HG02588 (cell line): Measurements from ENCODE around the gene PLD4.
"Not testable (repeated sequence)": the region's sequence is repeated elsewhere in the genome, so short reads cannot be mapped to it uniquely, and the experiment has no call there.

Experiments used
- ATAC-seq: cut with Tn5 transposase; IDR thresholded peaks from one replicate; pipeline ENCODE4 v1.9.1; 2021; ENCODE audit warnings: mild to moderate bottlenecking, moderate library complexity; ENCODE audit not compliant: unreplicated experiment

Gene PLD4, protein sequence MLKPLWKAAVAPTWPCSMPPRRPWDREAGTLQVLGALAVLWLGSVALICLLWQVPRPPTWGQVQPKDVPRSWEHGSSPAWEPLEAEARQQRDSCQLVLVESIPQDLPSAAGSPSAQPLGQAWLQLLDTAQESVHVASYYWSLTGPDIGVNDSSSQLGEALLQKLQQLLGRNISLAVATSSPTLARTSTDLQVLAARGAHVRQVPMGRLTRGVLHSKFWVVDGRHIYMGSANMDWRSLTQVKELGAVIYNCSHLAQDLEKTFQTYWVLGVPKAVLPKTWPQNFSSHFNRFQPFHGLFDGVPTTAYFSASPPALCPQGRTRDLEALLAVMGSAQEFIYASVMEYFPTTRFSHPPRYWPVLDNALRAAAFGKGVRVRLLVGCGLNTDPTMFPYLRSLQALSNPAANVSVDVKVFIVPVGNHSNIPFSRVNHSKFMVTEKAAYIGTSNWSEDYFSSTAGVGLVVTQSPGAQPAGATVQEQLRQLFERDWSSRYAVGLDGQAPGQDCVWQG

DNA sequence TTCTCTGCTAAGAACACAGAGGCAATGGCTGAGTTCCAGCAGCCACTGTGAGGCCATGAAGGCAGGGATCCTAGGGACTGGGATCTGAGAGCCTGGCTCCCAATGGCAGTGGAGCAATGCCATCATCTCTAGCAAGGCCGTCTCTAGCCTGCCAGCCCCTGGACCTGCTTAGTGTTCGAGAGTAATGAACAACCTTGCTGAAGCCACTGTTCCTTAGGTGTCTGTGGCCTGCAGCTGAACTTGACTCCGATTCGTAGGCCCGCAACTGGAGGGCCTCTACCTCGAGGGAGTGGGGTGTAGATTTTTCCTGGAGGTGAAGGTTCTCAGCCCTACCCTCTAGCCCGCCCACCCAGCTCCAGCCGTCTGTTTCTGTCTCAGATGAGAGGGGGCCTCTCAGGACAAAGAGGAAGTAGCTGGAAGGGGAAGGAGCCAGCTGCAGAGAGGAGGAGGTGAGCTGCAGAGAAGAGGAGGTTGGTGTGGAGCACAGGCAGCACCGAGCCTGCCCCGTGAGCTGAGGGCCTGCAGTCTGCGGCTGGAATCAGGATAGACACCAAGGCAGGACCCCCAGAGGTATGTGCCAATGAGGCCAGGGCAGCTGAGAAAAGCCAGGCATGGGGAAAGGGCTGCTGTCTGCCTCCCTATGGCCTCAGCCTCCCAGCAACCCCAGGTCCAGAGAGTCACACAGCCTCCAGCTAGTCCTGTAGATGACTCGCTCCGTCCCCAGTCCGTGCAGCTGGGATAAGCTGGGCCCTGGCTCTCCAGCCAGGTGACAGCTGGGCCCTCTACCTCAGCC, at the start of gene PLD4:
Gene PLD4, plus strand, starts transcription at position 459 of the 793 bp plus-strand sequence. CDS start 2,262 bp downstream, outside the sequence.
- no peak for ATAC-seq

DNA sequence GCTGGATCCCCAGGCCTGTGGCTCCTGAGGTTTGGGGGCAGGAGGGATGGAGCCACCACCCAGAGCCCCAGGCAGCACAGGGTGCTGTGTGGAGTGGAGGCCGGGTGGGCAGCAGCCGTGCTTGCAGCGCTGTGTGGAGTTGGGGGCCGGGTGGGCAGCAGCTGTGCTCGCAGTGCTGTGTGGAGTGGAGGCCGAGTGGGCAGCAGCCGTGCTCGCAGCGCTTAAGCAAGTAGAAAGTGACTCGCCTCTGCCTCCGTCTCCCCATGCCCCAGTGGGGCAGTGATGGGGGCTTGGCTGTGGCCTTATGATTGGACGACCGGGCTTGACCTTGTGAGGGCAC, 49.3 kb upstream of the PLD4 start:
- ATAC-seq: no peak

DNA sequence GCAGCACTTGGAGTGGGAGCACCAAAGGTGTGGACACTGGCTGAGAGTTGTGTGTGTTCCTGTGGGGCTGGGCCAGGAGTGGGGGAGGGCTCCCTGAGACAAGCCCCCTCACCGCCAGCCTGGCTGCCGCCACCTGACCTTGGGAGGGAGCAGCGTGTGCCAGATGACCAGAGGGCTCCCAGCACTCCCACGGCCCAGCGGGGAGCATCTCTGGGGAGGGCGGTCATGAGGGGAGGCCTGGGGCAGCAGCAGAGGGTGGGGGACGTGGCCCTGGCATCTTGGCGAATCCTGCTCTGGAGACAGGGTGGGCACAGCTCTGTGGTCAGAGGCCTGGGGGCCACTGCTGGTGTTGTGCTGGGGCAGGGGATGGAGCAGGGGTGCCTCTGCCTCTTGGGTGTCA, 48.9 kb upstream of the PLD4 start:
- no peak for ATAC-seq

DNA sequence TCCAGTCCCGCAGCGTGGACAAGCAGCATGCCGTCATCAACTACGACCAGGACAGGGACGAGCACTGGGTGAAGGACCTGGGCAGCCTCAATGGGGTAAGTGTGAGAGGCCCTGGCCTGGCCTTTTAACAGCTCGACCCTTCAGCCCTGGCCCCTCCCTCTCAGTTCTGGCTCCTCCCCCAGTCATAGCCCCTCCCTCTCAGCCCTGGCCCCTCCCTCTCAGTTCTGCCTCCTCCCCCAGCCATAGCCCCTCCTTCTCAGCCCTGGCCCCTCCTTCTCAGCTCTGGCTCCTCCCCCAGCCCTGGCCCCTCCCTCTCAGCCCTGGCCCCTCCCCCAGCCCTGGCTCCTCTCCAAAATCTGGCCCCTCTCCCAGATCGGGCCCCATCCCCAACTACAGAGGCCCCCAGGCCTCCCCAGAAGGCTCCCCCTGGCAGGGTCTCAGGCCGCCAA, 48.4 kb upstream of the PLD4 start:
- ATAC-seq: no peak

DNA sequence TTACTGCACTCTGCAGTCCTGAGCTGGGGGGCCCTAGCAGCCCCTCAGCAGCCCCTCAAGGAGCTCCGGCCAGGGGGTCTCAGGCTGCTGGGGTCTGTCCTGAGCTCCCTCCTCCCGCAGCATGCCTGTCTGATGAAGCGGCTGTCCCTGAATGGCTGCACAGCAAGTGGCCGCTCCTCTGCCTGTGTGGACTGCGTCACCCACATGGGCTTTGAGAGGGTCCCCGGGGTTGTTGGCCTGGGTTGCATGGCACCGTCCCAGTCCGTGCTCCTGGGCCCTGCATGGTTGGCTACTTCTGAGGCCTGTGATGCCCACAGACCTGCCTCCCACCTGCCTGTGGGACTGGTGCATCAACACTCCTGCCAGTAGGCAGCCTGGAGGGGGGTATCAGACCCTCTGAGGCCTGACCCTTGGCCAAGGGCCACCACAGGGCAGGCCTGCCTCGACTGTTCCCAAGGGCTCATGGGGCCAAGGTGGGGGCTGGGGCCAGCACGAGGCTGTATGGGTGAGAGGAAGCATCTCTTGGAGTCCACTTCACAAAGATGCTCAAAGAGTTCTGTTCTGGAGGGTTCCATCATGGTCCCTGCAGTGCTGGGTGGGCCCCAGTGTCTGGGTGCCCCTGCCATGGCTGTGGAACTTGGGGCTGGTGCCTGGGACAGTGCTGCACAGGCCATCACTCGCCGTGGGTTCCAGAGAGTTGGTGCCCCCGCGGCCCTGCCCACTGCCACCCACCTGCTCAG, 47.4 kb upstream of the PLD4 start:
- ATAC-seq: no peak

DNA sequence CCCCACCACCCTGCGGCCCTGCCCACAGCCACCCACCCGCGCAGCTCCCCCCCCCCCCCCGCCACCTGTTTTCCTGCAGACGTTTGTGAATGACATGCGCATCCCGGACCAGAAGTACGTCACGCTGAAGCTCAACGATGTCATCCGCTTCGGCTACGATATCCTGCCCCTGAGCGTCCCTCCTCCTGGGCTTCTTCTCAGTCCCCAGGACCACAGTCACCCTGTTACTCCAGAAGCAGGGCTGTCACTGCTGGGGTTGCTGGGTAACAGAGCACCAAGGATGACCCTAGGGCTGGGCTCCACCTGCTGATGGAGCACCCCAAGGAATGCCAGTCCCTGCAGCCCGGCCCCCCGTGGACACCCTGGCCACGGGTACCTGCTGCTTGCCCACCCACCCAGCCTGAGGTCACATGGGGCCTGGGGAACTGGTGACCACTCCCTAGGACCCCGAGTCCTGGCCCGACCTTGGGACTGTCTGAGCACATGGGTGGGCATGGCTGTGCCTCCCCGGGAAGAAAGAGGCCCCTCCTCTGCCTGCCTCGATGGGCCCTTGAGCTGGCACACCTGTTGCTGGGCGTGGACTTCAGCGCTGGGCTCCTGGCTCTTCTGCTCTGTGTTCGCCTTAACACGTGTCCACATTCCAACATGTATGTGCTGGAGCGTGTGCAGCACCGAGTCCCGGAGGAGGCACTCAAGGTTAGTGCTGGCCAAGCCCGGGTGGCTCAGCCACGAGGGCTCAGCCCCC, 46.7 kb upstream of the PLD4 start:
- ATAC-seq: no peak

DNA sequence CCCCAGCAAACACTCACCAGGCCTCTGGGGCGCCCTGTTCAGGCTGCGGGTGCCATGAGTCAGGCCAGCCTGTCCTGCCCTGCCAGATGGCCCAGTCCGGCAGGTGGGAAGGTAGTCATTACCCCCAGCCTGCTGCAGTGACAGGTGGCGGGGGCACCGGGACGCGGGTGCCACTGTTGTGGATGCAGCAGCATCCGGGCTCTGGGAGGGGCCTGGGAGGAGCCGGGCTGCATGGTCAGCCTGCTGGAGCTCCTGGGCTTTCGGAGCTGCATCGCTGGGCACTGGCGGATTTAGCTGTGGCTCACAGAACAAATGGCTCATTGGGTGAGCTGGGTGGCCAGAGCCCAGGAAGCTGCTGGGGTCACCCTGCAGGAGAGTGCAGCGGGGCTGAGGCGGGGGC, 46.1 kb upstream of the PLD4 start:
- no peak for ATAC-seq

DNA sequence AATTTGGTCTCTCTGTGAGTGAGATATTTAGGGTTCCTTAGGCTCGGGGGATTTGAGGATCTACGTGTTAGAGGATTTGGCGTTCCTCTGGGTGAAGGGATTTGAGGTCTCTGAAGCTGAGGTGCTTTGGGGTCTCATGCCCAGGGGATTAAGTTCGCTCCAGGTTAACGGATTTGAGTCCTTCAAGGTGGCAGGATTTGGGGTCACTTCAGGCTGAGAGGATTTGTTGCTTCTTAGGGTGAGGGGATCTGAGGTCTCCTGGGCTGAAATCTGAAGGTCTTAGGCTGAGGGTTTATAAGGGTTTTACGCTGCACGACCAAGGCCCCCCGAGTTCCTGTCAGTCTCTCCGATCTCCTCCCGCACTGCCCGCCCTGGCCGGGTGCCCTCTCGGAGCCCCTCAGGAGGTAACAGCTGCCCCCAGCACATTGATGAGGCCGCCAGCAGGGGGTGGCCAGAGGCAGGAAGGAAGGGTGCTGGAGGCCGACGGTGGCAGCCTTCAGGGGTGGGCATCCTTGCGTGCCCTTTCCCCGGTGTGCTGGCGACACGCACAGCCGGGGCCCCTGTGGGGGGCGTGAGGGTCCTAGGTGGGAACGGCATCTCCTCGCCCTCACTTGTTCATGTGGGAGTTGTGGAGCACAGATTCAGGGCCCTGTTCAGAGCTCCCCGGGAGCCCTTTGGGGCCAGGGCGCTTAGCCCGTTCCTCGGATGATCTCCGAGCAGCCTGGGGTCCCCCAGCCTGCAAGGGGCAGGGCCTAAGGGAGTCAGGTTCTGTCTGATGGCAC, 45.3 kb upstream of the PLD4 start:
- ATAC-seq: no peak

DNA sequence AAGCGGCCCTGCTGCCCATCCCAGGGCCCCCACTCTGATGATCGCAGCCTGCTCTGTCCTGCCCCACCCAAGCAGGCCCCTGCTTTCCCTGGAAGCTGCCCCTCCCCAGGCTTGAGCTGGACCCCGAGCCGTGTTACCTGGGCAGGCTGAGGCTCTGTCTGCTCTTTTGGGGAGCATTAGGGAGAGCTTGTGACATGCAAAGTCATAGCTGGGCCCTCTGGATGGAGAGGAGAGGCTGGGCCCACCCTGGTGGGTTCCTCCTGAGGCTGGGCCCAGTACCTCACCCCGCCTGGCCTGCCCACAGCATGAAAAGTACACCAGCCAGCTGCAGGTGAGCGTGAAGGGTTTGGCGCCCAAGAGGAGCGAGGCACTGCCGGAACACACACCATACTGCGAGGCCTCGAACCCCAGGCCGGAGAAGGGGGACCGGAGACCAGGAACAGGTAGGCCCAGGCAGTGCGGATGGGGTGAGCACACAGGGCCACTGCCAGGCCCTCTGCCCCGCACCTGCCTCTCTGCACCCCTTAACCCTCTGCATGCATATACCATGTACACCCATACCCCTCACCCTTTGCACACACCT, 44.6 kb upstream of the PLD4 start:
- ATAC-seq: no peak

DNA sequence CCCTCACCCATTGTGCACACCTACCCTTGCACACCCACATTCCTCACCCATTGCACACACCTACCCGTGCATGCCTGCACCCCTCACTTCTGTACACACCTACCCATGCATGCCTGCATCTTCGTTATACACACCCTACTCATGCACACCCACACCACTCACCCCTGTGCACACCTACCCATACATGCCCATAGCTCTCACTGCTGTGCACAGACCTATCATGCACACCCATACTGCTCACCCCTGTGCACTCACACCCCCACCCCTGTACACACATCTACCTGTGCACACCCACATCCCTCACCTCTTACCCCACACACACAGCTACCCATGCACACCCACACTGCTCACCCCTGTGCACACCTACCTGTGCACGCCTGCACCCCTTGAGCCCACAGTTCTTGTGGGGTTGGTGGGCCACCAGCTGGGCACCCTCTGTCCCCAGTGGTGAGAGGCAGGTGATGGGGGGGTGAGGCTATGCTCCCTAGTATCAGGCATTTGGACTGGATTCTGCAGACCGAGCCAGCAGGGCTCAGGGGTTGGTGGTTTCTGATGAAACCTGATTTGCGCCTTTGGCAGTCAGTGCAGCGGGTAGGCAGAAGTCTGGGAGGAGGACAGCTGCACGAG, 44.0 kb upstream of the PLD4 start:
- no peak for ATAC-seq

DNA sequence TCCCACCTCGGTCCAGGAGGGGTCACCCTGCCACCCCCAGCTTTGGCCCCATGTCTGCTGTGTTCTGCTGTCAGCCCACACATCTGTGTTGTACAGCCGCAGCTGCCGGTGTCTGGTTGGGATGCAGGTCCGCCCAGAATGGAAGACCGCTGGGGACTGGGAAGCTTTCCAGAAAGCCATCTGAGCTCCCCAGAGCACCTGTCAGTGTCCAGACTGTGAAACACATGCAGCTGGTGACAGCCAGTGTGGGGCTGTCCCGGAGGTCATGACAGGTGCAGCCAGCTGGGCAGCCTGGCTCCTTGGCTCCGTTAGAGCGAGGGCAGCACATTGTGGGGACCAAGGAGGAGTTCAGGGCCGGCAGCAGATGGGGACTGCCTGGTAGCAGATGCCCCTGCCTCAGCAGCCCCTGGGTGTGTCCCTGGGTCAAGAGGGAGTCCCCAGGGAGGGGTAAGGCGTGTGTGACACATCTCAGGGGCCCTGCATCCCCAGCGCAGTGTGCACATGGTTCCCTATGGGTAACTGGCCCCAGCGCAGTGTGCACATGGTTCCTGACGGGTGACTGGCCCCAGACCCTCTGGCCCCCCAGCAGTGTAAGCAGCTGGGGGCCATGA, 43.2 kb upstream of the PLD4 start:
- no peak for ATAC-seq

DNA sequence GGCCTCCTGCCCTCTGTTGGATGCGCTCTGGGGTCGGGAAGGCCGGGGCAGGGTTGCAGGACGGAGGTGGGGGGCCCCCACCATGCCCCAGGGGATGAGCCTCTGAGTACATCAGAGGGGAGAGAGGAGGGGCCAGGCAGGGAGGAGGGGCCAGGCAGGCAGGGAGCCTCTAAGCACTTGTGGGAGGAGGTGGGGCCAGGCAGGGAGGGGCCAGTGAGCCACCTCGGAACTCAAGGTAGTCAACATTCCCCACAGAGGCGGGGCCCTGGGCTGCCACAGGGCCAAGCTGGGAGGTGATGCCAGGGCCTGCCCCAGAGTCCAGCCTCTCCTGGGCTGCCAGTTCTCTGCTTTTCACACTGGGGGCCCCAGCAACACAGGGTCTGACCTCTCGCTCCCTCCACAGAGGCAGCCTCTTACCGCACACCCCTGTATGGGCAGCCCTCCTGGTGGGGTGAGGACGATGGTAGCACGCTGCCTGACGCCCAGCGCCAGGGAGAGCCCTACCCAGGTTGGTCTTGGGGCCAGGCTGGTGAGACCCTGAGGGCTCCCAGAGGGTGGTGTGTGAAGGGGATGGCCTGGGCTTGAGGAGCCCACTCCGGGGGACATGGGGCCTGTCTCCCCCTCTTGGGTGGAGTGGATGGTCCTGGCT, 42.2 kb upstream of the PLD4 start:
- ATAC-seq: no peak

DNA sequence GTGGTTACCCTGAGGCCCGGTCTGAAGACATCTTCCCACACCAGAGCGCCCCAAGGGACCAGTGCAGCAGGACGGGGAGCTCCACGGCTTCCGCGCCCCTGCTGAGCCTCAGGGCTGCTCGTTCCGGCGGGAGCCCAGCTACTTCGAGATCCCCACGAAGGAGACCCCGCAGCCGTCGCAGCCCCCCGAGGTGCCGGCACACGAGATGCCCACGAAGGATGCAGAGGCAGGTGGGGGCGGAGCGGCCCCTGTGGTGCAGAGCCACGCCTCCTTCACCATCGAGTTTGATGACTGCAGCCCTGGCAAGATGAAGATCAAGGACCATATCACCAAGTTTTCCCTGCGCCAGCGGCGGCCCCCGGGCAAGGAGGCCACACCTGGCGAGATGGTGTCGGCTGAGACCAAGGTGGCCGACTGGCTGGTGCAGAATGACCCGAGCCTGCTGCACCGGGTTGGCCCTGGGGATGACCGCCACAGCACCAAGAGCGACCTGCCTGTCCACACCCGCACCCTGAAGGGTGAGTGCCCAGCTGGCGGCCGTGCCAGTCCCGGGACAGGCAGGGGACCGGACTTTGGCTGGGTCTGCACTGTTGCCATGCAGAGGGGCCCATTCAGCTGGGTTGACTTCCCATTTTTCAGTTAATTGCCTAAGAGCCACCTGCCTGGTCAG, 41.6 kb upstream of the PLD4 start:
- ATAC-seq: no peak

DNA sequence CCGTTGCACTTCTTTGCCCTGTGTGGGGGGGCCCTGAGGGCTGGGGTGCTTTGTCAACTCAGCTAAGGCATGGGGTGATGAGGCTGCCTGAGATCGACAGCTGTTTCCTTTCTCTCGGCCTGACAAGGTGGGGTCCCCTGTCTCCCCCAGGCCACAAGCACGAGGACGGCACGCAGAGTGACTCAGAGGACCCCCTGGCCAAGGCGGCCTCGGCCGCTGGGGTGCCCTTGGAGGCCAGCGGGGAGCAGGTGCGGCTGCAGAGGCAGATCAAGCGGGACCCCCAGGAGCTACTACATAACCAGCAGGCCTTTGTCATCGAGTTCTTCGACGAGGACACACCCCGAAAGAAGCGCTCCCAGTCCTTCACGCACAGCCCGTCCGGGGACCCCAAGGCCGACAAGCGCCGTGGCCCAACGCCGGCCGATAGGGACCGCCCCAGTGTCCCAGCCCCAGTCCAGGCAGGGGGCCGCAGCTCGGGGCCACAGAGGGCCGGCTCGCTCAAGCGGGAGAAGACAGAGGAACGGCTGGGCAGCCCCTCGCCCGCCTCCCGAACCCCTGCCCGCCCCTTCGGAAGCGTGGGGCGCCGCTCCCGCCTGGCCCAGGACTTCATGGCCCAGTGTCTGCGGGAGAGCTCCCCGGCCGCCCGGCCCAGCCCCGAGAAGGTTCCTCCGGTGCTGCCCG, 40.9 kb upstream of the PLD4 start:
- no peak for ATAC-seq

DNA sequence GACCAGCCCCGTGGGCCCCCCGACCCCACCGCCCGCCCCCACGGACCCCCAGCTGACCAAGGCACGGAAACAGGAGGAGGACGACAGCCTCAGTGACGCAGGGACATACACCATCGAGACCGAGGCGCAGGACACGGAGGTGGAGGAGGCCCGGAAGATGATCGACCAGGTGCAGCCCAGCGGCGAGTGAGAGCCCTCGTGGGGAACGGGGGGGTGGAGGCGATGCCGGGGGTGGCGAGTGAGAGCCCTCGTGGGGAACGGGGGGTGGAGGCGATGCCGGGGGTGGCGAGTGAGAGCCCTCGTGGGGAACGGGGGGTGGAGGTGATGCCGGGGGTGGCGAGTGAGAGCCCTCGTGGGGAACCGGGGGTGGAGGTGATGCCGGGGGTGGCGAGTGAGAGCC, 40.3 kb upstream of the PLD4 start:
- ATAC-seq: not testable (repeated sequence)

DNA sequence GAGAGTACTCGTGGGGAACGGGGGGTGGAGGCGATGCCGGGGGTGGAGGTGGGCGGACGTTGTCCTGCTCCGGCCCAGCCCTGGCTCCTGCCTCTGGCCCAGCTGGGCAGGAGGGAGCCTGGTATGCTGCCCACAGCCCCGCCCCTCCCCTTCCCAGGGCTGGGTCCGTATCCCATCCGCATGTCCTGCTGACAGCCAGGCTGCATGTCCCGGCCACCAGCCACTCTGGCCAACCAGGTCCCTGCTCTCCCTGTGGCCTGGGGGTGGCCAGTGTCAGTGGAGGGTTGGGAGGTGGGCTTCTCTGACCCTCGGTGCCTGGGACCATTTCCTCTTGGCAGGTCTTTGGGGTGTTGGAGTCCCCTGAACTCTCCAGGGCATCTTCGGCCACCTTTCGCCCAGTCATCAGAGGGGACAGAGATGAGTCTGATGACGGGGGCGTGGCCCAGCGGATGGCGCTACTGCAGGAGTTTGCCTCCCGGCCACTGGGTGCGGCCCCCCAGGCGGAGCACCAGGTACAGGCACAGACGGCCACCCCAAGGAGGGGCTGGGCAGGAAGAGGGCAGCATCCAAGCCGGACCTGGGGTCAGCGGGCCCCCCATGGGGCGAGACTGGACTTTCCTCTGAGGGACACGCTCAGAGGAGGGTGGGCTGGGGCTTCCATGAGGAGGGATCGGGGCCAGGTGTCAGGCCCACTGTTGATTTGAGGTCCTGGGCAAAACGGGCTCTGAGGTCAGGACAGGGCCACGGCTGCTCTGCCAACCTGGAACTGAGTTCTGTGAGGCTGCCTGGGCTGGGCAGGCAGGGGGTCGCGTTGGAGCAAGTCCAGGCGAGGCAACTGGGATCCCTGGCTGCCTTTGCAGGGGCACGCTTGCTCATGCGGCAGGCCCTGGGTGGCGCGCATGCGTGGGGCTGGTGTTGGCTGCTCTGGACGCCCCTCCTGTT, 39.4 kb upstream of the PLD4 start:
- no peak for ATAC-seq
